Fibroblast of upper back skin (primary cell): ENCODE results near the gene PPM1L.

ENCODE experiments used
- DNase-seq: peaks from one replicate; pipeline ENCODE4 v3.0.0-alpha.2; 2013

Gene PPM1L

DNA sequence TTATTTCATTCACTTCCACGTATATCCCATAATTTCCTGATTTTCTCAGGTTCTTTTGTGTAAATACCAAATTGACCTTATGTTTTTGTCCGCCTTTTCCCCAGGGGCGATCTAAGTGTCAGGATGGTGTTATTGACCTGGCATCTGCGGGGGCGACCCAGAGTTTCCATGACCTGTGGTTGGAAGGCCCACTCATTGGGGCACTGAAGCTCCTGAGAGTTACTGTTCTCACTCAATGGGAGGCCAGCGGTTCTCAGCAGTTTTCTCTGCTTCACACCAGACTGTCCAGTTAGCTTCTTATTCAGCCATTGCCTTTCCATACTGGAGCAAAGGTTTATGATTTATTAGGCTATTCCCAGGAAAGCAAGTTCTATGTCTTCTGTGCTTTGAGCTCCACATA, 295.8 kb downstream of the PPM1L start:
- no peak for DNase-seq

DNA sequence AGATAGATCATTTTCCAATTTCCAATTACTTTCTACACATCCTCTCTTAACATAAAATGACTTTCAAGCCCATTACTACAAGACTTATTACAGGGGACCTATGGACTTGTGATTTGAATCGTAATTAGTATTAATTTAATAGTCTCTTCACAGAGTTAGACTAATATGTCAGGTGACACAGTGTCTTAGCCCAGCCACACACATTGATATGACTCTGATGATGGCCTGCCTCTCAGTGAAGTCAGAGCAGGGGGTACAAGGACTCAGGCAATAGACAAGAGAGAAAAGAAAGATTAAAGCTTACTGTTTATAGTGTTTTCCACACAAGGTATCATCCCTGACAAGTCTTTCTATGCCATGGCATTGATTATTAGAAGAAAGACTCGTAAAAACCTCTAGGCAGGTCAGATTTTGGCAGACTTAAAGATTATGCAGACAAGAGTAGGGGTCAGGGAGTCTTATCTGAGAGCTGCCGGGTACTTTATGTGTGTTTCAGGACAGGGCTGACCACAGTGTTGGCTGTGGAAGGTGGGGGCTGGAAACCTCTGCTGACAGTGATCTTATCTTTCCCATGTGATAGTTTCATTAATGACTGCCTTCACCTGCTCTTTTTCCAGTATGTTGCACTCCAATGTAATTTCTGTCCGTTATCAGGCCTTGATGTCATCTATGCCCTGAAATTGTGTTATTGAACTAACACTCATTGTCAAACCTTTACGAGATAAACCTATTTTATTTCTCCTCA, 299.0 kb downstream of the PPM1L start:
- no peak for DNase-seq

DNA sequence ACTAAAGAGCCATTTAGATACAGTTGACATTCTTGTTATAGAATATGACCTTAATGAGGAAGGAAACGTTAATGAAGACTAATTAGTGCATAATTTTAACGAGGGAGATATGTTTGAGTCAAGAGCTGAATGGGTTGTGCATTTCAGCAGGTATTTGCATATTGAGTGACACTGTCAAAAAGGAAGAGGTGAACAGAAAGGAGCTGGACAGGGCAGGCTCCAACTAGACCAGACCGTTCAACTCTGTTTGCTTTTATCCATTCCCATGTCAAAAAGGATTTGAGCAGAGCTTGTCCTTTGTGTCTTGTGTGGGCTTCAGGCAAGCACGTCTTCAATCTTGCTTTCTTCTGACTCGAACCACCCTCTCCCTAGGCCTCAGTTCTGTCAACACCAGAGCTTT, 308.4 kb downstream of the PPM1L start:
- no peak for DNase-seq

DNA sequence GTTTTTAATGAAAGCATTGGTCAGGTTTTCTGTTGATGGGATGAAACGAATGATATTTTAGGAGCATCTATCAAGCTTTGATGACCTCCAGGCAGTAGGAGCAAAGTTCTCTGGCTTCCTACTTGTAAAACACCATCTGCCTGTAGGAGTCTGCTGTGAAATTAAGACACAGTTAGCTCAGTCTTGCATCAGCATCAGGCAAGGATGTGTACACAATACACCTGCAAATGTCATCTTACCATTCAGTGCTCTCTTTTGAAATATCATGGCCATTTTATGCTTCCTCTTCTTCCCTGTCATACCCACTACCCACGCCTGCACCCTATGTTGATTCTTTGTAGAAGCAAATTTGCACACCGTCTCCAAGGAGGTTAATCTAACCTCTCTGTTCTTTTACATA, 310.9 kb downstream of the PPM1L start:
- DNase-seq, result no peak

DNA sequence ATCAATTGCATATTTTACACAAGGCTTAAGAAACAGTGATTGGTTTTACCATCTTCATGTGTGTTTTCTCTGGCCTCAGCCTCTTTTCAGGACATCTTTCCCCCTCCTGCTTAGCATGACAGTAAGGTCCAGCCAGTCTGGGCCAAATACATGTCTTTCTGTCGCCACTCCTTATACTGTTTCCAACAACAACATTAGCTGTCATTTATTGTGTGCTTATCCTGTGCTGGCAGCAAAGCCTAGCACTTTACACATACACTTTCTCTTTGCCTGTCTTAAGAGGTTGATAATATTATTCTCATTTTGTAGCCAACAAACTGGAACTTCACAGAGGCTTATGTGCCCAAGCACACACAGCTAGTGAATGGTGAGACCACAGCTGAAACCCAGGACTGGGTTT, 311.3 kb downstream of the PPM1L start:
- no peak for DNase-seq

DNA sequence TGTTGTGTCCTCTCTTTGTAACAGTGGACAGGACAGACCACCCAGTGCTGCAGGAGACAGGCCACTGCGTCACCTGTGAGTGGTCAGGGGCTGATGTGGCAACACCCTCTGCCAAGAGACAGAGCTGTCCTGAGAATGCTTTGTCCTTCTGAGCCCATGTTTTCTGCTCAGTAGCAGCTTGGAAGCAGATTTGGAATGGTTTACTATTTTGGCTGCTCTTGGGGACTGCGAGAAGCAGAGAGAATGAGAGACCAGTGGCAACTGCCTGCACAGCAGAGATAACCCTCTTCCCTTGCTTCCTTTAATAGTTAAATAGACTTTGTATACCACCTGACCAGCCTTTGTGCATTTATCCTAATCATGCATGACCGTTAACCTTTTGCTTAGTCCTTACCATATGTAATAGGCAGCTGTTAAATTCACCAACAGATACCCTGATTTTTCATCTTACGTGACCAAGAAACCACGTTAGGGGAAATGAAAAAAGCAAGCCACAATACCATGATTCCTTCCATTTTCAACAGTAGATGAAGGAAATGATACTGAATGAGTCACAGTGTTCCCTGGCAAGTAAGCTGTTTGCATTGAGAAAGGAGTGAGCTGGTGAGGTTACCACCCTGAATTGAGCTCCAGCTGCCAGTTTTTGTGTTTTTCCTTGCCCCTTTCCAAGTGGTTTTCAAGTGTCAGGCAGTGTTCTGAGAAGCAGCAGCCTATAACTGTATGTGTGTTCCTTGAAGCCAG, 313.6 kb downstream of the PPM1L start:
- peak; percentile 41 for DNase-seq

DNA sequence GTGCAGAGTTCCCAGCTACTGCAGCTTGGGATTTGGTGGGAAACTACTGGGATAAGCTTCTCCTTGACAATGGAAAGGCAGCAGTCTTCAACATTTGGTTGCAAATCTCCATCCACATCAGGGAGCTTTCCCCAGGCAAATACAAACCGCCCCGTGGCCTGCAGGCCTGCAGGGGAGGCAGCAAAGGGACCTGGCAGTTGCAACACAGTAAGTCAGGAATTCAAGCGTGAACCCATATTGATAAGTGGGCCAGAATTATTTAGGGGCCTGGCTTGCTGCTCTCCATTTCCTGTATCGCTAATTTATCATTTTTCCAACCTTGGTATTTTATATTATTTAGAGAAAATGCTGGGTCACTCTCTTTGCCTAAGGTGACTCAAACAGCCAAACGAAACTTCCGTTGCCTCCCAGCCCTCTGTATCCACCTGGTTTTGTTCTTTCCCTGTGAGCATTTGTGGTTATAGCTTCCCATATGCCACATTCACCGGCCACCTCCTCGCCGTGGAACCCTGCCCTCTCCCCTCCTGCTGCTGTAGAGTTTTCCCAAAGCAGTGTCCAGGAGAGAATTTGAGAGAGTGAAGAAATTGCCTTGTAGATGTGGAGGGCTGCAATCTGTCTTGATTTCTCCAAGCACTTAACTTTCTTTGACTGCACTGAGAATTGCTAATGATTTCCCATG, 314.4 kb downstream of the PPM1L start:
- no peak for DNase-seq

DNA sequence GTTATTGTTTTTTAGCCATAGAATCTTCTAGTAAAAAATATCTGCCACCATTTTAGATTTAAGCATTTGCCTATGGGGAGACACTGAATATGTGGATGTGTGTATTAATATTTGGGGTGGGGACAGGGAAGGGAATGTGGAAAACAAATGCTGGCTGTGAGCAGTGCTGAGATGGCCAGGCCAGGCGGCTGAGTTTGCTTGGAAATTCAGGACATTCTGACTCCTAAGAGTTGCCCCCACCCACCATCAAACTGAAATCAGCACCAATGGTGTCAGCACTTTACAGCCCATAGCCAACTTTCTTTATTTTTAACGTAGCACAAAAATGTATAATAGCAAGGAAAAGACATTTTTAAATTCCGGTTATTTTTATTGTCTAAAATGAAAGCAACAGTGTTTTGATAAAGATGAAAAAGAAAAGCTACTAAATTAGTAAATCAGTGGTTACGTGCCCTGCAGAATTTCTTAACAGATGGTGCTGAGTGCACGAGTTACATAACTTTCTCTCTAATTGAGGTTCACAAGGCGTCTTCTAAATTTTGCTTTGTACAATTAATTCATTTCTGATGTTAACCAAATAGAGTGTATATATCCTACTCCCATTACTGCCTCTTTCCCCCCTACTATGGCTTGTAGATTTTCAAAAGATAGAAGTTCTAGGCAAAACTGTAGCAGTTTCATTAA, 315.1 kb downstream of the PPM1L start:
- no peak for DNase-seq

DNA sequence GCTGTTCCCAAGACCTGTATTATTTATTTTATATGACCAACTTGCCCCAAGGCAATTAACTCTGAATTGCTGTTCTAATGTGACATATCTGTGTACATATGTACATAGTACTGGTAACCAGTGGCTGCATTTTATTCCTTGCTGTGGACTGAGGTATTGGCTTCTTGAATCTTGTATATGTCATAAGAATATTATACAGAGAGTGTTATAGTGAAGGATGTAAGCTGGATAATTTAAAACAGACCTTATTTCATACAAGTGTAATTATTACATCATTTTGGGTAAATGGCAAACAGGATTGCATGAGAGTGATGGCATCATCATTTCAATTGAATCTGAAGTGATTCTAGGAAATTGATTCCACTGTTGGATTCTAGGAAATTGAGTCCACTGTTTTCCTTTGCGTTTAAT, 316.2 kb downstream of the PPM1L start:
- DNase-seq, result peak; percentile 10

DNA sequence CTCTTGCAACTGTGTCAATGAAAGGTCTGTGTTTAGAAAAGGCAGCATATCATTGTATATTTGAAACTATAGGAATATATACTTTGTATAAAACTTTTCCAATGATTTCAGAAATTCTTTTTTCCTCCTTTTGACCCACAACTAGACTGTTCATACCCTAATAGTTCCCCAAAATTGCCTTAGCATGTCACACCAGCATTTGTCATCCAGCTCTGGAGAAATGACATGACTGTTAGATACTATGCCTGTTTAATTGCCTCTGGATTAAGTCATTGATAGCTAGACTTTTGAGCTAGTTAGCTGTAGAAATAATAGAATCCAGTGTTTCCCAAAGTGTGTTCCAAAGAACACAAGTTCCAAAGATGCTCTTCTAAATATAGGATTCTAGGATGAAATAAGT, 316.7 kb downstream of the PPM1L start:
- no peak for DNase-seq

DNA sequence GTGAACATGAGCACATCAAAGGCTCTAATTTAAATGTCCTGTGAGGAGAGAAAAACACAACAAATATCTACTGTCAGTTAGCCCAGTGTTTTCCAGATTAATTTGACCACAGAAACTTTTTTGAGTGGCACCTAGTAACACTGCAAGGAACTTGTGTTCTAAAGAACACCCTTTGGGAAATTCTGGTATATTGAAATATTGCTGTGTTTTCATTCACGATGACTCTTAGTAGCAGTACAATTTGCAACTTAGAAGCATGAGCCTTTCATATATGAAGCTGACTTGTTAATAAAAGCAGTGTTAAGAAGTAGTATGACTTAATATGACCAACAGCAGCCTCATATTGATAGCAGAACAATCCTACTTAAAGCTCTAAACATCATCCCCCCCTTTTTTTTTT, 317.1 kb downstream of the PPM1L start:
- no peak for DNase-seq

DNA sequence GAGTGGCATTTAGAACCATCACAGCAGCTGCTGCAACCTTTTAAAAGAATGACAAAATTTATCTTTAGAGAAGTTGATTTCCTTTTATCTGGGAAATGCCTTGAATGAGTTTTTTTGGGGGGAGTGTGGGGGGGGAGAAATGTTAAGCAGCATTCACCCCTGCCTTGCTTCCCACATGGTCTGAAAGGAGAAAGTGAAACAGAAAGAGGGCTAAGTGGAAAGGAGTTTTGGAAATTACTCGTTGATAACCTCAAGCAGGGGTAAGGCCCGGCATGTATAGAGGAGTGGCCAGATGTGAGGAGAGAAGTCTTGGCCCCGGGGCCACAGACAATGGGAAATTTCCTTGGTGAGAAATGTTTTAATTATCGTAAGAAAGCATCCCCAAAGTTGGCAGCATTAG, 325.6 kb downstream of the PPM1L start:
- DNase-seq, result no peak

DNA sequence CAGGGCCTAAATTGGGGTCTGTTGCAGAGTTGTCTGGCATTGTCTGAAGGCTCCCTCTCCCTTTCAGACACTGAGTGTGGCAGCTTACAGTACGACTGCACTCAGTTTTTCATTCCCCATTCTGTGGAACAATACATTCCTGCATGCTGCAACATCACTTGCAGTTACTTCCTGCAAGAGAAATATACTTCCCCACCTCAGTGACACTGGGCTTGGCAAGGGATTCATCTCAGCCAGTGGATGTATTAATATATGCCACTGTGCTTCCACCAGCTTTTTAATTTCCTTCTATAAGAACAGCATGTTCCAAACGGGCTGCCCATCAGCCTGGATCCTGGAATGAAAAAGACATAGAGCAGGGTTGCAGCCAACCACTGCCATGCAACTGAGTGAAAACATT, 326.0 kb downstream of the PPM1L start:
- no peak for DNase-seq

DNA sequence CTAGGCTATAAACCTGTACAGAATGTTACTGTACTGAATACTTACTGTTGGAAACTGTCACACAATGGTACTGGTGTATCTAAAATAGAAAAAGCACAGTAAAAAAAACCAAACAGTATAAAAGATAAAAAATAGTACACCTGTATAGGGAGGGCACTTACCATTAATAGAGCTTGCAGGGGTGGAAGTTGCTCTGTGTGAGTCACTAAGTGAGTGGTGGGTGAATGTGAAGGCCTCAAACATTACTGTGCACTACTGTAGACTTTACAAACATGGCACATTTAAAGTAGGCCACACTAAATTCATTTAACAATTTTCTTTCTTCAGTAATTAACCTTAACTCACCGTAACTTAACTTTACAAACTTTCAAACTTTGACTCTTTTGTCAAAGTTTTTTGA, 327.1 kb downstream of the PPM1L start:
- DNase-seq, result no peak

DNA sequence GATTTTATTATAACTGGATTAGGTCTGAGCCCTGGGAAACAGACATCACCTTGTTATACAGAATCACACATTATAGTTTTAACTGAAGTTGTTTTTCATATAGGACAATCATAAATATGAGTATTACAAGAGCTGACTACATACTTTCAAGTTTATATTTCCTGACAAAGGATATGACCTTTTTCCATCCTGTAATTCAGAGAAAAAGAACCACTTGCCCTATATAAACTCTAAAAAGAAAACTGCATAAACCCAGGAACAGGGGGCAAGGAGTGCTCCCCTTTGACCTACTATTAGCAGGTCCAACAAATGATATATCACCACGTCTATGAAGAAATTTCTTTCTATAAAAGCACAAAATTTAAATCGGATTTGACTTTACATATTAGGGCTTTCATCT, 328.2 kb downstream of the PPM1L start:
- DNase-seq, result no peak

DNA sequence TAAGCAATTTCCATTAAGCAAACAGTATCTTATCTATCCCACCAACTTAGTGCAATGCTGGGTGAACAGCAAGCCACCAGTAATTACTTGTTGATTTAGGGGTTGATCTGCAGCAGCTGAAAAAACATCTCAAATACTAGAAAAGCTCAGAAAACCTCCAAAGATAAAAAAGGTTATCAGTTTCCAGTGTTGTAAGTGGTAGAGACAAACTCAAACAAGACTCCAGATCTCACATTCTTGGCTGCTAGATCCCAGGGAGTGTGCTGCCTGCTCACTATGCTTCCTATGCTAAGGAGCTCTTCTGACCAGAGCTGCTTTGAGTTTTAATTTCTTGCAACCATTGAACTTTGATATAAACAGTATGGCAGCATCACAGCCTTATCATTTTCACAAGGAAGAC, 337.9 kb downstream of the PPM1L start:
- no peak for DNase-seq

DNA sequence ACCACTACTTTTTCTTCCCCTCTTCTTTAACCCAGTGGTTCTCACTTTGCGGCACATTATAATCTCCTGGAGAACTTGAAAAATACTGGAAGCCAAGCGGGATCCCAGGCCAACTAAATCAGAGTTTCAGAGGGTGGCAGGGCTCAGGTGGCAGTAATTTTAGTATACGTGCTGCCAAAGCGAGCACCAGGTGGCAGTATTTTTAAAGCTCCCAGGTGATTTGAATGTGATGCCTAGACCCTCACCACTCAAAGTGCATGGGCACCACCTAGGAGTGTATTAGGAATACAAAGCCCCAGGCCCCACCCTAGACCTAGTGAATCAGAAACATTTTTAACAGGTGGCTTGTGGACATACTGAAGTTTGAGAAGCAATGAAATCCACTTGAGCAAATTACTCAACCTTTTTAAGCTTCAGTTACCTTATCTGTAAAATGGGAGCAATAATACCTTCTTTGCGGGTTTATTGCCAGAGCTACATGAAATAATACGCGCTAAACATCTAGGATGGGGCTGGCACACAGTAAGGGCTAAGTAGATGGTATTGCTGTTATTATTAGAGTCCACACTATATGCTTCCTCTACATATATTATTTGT, 340.8 kb downstream of the PPM1L start:
- no peak for DNase-seq

DNA sequence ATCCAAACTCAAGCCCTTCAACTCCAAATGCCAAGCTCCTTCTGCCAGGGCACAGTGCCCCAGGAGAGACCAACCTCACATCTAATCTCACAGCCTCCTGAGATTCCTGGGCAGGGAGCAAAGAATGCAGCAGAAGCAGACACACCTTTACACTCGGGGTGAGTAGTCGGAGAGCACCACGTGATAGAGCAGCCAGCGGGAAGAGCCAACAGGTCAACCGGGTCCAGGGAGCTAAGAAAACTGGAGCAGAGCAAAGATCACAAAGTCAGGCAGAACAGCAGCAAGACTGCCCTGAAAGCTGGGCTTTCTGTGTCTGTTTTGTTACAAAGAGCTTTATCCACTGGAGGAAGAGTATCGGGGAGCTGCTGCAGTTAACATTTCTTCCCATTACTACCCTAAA, 345.0 kb downstream of the PPM1L start:
- DNase-seq, result no peak

DNA sequence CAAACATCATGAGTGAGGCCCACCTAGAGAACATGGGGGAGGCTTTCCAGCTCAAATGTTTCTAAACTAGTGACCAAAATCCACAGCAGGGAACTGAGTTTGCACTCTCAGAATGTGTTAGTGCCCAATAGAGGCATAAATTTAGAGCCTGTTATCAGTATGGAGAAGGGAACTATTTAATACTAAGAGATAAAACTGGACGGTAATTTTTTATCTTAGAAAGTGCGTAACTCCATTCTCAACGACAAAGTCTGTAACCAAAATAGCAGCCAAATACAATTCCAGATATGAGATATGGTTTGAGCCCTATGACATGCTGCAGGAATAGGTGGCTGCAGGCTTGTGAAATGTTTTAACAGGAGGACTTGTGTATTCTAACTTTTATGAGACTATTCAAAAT, 345.6 kb downstream of the PPM1L start:
- no peak for DNase-seq

DNA sequence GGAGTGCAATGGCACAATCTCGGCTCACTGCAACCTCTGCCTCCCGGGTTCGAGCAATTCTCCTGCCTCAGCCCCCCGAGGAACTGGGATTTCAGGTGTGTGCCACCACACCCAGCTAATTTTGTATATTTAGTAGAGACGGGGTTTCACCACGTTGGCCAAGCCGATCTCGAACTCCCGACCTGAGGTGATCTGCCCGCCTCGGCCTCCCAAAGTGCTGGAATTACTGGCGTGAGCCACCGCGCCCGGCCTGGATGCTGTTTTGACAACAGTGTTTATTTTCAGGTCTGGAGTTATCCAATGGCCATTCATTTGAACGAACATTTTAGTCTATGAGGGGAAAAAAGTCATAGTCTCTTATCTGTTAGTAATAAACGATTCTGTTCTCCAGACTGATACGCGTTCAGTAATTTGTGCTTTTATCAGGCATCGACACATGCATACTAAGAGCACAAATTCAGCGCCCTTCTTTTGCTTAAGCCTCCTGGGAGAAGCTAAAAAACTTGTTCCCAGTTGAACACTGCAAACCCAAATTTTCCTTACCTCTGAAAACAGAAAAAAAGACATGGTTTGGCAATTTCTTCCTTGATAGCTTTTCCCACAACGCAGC, 347.9 kb downstream of the PPM1L start:
- DNase-seq, result no peak

DNA sequence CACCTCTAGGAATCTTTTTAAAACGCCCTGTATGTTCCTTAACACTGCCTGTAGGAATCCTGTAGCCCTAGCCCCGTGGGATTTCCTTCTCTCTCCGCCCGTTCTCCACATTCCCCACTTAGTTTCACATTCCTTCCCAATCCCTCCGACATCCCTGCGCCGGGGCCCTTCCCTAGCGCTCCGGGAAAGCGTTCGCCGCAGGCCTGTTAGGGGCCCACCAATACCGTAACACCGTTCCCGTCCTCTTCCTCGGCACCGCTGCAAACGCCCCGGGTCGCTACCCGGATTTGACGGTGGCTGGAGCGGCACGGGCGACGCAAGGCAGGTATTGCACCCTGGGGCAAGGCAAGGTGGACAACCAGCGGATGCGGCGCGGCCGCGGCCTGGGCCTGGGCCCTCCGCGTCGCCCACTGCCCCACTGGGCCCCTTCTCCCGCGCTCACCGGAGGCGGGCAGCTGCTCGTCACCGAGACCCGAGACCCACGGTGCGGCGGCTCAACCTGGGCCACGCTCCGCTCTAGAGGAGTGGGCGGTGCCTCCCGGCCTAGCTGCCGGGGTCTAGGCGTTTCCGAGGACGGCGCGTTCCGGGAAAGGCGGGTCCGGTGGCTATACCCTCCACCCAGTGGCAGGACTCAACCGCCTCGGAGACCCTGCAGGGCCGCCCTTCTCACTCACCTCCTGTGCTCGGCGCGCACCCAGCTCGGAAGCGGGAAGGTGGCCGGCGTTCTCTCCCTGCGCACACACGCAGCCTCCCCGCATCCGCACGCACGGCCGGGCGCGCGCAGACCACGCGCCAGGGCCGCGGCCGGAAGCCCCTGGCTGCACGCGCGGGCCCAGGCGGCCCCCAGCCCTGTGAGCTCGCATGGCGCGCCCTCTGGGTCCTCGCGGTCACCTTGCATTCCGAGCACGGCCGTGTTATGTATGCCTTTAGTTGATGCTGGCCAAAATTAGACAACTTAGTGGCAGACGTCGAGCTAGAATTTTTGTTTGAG, 348.8 kb downstream of the PPM1L start, which contains the start of gene B3GALNT1:
Gene B3GALNT1, minus strand, starts transcription at position 789 of the 991 bp plus-strand sequence. CDS start 18,595 bp downstream, outside the sequence.
- peak; percentile 76 for DNase-seq
